ENCODE measurements around the gene SLC41A3. TPM values are rescaled to one million over a fixed set of nuclear protein-coding genes. Genes with fewer than 3 reads are reported as not detected.
"Not testable (repeated sequence)": the region's sequence is repeated elsewhere in the genome, so short reads cannot be mapped to it uniquely, and the experiment has no call there.

The SLC41A3 gene
- total and polyA plus RNA-seq, 2 of the 8 experiments (the other 6 are each of a cell fraction or from before 2014, with no cell fraction given) = 30.2 to 56.4 TPM

DNA sequence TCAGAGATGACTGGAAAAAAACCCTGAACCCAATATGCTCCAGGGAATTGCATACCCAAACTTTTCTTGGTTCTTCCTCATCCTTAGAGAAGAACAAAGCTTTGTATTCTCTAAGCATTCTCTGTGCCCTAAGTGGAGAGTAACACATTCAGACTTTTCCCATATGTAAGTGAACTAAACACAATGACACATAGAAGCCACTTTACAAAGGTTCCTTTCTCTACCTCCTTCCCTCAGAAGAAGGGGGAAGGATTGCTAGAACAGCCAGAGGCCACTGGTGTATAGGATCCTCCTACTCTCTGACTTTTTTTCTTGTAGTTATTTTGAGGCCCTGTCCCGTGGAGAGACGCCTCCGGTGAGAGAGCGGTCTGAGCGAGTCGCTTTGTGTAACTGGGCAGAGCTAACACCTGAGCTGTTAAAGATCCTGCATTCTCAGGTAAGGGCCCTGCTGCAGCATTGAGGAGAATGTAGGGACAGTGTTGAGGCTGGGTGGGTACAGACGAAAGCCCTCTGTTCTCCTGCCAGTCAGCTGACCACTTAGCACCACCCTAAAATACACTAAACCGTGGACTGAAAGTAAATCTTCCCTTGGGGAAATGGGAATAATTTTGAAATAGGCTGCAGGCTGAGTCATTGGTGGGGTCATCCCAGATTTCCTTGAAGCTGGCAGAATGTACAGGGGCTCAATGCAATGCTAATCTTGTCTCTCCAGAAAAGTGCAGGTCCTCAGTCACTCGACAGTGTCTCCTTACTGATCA lies 108.5 kb downstream of the SLC41A3 start:
- H2BK20ac ChIP-seq (ENCODE audit: low read length); H2AK5ac ChIP-seq (ENCODE audit: low read depth, low read length); H4K20me1 ChIP-seq (replicated peaks in 1 of 2; ENCODE audit: control insufficient read depth in 1 of 2, insufficient read depth in 2 of 2, low read length in 2 of 2); POLR2A ChIA-PET (ENCODE audit: partially characterized antibody); H3K27me3 ChIP-seq (replicated peaks in 1 of 4; ENCODE audit: control insufficient read depth in 3 of 4, extremely low read depth in 1 of 4, insufficient read depth in 3 of 4, low read length in 3 of 4); H2BK5ac ChIP-seq (ENCODE audit: low read depth, low read length); H2BK15ac ChIP-seq (ENCODE audit: low read length); DNase-seq (ENCODE audit: low read depth in 1 of 2, low spot score in 2 of 2); H3K4me3 ChIP-seq (ENCODE audit: extremely low read depth in 1 of 4, insufficient read depth in 2 of 4, low read depth in 3 of 4, low read length in 4 of 4); H3K9me3 ChIP-seq (ENCODE audit: insufficient read depth in 2 of 2, low read depth in 1 of 2, low read length in 1 of 2); H3K4ac ChIP-seq (replicated peaks; ENCODE audit: insufficient read length, low read depth, low read length); H4K8ac ChIP-seq (ENCODE audit: extremely low read depth, insufficient read depth, low read length); FAIRE-seq; H4K5ac ChIP-seq (ENCODE audit: insufficient read length, low read depth, low read length); H3K36me3 ChIP-seq (ENCODE audit: control insufficient read depth in 2 of 4, insufficient read depth in 4 of 4, low read length in 3 of 4); H3K23me2 ChIP-seq (ENCODE audit: low read depth, low read length); H3K9ac ChIP-seq (replicated peaks in 1 of 4; ENCODE audit: extremely low read depth in 1 of 4, low read depth in 3 of 4, low read length in 3 of 4); H3K4me2 ChIP-seq (ENCODE audit: insufficient read depth in 1 of 2, low read depth in 2 of 2, low read length in 2 of 2); H3K27ac ChIP-seq (ENCODE audit: low read depth, low read length); H2BK120ac ChIP-seq (replicated peaks; ENCODE audit: low read depth, low read length); H3K23ac ChIP-seq (ENCODE audit: insufficient read length); H2AFZ ChIP-seq (ENCODE audit: low read length); H2BK12ac ChIP-seq (ENCODE audit: low read depth, low read length); H3K14ac ChIP-seq (ENCODE audit: insufficient read length); H3K79me2 ChIP-seq (ENCODE audit: control insufficient read depth in 1 of 2, insufficient read depth in 2 of 2, low read length in 2 of 2); H4K91ac ChIP-seq (replicated peaks; ENCODE audit: insufficient read length, low read length); H3K18ac ChIP-seq (ENCODE audit: extremely low read depth, low read length); H3K4me1 ChIP-seq (replicated peaks in 1 of 4; ENCODE audit: control insufficient read depth in 3 of 4, insufficient read depth in 4 of 4, low read length in 3 of 4); H3K79me1 ChIP-seq (ENCODE audit: low read depth, low read length); H3K56ac ChIP-seq (replicated peaks; ENCODE audit: insufficient read length, low read depth, low read length): not testable (repeated sequence)
- CTCF ChIA-PET (ENCODE audit: partially characterized antibody) = interaction anchor here (0.6 to 1.4 kb wide), 3 partner anchors 8 to 526 kb away, joined by 3 to 4 read pairs (median 3); no protein-coding TSS in a partner anchor
- WGBS, 2 experiments (ENCODE audit: extremely low coverage in 1 of 2, insufficient coverage in 1 of 2, insufficient read length in 1 of 2, insufficient replicate concordance in 2 of 2, low coverage in 1 of 2, low lambda C conversion rate in 2 of 2, missing lambda C conversion rate in 1 of 2) = 71% methylated on average over 9 of the region's 9 CpGs; no CpG with 5 or more reads in 1 of the 2 experiments
